Fibroblast of skin of right biceps (primary cell): ENCODE results near the gene STEAP4.

ENCODE experiments used
- DNase-seq: peaks from one replicate; pipeline ENCODE4 v3.0.0-alpha.2; 2013

STEAP4 gene

DNA sequence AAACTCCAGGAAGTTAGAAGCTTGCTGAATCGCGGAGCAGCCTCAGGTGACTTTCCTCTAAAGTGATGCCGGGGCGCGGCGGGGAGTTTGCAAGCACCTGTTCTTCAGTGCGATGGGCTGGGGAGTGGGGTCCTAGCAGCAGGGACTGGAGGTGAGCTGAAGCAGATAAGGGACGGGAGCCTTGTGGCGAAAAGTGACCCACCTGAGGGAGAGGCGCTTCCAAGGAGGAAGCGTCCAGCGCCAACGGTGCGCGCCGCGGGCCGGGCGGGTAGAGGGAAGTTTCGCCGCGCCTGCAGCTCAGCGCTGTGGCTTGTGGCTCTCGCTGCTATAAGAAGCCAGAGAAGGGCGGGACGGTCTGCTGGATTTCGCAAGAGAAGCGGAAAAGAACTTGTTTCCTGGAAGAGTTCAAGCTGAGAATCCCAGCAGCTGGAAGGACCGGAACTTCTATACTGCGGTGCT is at the start of gene STEAP4:
Gene STEAP4, minus strand, starts transcription at position 305 of the 459 bp plus-strand sequence. CDS start 22,625 bp downstream, outside the sequence.
- DNase-seq = peak; percentile 34

DNA sequence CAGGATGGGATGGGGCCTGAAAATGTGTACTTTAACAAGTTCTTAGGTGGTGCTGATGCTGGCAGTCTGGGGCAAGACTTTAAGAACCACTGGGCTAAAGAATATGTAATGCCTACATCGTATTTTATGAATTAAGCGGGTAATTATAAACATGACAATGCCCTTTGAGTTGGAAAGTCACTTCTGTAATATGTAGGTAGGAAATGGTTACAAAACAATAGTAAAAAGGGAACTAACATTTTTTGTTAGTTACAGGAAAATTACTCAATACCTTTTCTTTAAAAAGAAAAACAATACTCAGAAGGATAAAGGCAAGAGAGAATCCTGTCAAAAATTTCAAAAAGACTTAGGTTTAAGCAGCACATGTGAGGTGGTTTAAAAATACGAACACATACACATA is 48.3 kb upstream of the STEAP4 start:
- no peak for DNase-seq

DNA sequence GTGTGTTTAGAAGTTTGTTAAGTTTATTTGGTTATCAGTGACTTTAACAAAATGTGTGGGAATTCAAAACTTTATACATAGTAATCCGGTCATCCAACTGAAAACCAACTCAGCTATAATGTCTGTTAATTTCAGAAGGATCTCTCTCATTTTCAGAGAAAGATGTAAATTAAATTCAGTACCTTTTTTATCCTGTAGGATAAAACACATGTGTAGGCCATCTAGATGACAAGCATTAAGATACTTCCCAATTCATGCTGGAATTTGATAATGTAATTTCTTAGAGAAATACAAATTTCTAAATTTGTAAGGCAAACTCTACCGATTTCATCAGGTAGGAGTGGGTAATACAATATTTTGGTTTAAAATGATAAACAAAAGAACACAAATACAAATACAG is 43.4 kb upstream of the STEAP4 start:
- no peak for DNase-seq

DNA sequence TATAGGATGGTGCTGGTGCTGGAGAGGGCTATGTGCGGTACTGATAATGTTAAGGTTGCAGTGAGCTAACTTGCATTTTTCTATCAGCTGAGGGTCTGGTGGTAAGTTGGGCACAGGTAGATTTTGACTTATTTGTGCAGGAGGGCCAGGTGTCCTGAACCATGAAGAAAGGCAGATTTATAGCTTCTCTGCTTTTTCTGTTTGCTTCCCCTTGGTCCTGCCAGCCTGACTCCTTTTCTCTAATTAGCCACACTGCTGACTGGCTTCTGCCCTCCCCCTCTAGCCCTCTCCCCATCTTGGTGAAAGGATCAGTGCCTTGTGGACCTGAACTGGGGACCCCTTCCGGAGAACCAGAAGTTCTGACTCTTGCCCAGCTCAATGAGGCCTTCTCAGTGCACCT is 40.8 kb upstream of the STEAP4 start:
- DNase-seq = no peak

DNA sequence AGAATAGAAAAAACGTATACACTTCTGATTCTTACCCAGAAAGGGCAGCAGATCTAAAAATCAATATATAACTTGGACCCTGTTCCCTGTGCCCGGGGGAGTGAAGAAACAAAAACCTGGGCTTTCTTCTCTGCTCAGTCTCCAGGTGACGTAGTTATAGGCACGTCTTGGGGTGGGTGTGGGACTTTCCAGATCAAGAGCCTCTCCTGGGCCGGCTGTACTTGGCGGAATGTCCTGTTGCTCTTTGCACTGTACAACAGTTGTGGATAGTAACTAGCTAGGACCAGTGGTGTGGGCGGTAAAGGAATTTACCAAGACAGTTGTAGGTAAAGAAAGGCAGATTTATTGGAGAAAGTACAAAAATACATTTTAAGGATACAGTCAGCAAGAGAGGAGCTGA is 40.4 kb upstream of the STEAP4 start:
- no peak for DNase-seq

DNA sequence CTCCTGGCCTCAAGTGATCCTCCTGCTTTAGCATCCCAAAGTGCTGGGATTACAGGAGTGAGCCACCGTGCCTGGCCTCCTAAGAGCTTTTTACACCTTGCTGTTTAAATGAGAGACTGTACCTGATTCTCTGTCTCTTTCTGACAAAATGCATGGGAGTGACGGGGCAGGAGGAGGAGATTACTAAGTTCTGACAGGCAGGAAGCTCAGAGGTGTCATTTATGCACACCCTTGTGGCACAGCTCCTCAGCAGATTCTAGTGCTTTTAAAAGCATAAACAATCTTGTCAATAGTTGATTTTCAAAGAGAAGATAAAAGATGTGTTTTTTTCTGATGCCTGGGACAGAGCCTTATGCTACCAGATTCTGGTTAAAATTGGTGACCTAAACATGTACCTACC is 39.7 kb upstream of the STEAP4 start:
- DNase-seq = no peak

DNA sequence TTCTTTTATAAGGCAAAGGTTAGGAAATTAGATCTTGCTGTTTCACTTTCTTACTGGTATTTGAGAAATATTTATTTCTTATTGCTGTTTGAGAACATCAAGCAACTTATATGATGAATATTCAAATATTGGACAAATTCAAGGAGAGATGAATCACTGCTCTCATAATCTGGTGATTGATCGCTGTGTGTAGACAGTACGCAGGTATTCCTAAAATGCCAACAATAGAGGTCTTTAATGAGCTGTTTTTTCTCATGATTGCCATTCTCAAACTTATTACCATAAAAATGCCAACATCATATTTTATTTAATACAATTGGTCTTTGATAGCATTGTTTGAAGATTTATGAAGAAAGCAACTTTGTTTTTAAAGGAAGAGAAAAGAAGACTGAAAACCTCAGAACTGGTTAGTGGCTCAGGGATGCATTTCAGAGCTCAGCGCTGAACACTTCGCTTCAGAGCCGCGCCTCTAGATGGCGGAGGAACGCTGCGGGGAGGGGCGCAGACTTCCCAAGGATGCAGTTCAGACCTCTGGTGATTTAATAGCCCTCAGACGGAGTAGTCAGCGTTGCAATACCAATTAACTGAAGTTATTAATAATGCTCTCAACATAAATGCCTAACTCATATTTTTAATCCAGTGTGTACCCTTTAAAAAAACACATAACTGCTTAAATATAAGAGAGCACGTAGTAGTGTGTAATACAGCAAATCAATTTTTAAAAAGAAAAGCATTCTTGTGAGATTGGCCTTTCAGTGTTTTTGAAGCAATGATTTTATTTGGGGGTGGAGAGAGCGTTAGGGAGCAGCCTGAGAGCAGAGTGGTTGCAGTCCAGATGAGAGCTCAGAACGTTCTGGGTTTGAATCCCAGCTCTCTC is 38.5 kb upstream of the STEAP4 start:
- DNase-seq = peak; percentile 31

DNA sequence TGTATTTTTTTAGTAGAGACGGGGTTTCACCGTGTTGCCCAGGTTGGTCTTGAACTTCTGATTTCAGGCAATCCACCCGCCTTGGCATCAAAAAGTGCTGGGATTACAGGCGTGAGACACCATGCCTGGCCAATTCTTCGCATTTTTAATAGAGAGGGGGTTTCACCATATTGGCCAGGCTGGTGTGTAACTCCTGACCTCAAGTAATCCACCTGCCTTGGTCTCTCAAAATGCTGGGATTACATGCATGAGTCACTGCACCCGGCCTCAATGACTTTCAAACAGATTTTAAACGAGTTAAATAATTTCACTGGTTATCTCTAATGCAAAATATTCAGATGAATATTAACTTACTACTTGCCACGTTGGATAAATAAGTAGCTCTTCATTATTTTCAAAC is 37.6 kb upstream of the STEAP4 start:
- DNase-seq = no peak

DNA sequence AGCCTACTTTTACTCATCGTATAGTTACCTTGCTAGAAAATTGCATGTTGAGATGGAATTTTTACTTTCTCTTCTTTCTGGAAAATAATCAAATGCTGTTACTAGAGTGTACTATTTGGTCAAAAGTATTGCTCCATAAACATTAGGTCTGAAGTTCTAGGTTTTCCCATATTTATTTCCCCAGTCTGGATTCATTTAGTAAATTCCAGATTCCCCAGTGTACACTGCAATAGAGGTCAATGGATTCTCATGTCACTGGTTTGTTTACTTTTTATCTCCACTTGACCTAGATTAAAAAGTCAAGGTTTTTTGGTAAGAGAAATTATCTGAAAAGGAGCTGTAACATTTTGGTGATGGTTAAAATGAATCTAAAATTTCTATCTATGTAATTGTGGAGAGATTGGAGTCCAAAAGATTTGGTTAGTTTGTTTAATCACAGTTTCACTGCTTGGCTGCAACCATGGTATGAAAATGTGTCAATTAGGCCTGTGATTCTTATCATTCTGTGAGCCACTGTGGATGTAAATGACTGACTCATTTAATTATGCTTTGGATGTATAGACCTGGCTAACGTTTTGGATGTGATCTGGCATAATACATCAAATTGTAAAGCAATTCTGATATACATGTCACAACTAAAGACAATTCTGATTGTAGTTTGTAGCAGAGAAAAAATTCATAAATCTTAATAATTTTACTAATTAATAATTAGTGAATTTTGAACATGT is 32.7 kb upstream of the STEAP4 start:
- DNase-seq = no peak

DNA sequence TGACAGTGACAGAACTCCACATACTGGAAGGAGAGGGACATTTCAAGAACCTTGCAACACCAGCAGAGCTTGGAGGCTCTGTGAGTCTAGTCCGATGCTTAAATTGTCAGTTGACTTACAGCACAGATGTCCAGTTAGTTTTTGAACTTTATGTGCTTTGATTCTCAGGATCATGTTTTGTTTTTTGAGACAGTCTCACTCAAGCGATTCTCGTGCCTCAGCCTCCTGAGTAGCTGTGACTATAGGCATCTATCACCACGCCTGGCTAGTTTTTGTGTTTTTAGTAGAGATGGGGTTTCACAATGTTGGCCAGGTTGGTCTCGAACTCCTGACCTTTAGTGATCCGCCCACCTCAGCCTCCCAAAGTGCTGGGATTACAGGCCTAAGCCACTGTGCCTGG is 31.8 kb upstream of the STEAP4 start:
- no peak for DNase-seq

DNA sequence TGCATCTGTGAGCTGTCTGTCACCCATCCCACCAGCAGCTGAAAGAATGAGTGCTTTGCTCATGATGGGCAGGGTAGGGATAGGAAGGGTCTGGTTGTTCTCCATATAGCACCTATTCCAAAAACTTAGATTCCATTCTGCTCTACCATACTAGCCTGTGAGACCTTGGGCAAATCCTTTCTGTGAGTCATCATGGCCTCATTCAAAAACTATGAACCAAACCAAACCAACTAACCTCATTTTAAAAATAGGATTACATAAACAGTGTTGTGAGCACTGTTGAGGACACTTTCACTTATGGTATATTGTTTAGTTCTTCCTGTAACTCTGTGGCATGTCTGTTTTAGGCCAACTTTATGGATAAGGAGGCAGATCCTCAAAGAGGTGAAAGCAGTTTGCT is 30.9 kb upstream of the STEAP4 start:
- DNase-seq = peak; percentile 60

DNA sequence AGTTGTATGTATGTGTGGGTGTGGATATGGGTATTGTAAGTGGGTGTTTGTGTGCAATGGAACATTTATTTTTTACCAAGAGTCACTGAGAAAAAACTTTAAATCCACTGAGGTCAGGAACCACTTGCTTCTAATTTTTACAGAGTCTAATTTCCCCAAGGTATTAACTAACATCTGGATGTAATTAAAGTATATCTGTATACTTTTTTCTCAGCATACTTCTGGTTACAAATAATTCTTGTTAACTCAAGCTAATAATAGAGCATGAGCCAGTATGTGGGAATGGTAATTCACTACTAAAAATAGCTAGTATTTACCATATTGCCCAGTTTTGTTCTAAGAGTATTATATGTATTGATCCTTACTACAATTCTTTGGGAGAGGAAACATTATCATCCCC is 24.6 kb upstream of the STEAP4 start:
- DNase-seq = peak; percentile 32

DNA sequence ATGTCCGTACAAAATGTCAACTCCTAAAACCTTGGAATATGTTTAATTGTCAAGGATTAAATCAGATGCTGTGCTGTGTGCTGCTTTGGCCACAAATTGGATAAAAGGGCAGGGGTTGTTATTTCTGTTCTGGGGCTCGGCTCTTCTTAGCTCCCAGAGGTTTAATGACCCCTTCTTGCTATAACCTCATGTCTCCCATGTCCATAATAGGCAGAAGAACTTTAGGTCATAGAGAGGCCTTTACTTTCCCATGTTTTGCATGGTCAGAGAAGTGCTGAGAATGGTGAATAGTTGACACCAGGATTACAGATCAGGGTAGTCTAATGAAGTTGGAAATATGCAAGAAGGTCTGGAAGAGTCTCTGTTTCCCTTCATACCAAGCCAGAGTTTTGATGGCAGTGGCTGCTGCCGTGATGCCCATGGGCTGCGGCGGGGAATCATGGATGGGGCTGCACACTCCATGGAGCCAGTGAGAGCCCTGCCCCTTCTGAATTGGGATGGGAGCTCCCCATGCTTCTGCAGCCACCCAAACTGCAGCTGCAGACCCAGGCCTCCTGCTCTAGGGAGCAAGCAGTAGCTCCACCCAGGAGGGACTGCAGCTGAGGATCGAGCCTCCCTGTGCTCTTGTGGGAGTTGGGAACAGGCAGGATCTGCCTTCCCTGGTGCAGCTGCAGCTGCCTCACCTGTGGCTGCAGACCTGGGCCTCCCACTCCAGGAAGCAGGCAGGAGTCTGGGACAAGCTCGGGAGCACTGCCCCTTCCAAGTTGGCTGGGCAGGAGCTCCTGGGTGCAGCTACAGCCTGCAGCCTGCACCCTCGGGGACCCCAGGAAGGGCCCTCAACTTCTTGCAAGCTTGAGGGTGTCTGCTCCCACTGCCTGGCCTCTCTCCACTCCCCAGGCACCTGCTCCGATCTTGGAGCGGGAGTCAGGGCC is 23.1 kb upstream of the STEAP4 start:
- no peak for DNase-seq

DNA sequence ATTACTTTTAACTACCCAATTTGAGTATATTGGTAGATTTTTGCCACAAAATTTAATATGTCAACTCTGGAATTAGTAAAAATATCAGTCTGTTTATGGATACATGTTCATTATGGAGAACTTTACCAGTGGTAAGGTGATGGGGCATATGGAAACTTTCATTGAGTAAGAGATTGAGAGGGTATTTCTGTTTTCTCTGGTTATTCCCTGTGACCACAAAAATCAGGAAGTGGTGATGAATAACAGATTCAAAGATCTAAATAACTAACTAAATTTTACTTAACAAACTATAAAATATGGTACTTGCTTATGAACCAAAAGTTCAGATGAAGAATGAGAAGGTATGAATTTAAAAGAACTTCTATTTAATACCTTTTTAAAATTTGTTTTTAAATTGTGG is 22.1 kb upstream of the STEAP4 start:
- DNase-seq = no peak

DNA sequence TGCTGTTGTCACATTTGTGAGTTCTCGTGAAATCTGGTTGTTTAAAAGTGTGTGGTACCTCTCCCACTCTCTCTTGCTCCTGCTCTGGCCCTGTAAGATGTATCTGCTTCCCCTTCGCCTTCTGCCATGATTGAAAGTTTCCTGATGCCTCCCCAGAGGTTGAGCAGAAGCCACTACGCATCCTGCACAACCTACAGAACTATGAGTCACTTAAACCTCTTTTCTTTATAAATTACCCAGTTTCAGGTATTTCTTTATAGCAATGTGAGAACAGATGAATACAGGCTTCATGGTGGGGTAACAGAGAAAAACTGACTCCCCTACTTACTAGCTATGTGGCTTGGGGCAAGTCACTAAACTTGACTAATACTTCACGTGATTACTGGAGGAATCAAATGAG is 18.0 kb upstream of the STEAP4 start:
- no peak for DNase-seq

DNA sequence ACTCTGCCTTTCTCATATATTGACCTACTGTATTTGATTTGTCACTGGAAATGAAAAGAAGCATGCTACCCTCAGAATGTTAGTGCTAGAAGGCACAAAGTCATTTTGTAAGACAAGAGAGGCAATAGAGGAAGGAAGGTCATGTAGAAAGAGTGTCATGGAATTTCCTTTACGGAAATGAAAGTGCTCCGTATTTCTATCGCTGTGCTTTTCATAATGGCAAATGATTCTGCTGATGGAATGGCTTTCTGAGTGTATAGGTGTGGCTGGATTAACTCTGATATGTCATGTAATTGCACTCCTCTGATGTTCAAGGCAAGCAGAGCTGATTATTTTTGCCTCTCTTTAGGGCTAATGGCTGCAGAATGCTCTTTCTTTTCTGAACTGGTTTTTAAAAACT is 15.5 kb upstream of the STEAP4 start:
- DNase-seq = no peak

DNA sequence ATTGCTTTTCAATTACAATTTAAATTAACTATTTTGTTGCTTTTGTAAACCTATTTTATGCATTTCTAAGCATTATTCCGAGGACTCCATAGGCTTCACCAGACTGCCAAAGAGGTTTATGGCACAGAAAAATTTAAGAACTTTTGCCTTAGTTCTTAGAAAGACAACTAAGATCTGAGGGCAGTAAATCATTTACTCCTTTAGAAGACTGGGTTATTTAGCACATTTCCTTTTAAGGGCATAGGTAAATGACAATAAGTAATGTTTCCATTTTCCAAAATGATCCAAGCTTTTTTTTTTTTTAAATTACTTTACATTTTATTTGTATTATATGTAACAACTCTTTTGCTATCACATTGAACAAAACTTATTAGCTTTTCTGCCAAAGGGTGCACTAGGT is 15.0 kb upstream of the STEAP4 start:
- no peak for DNase-seq

DNA sequence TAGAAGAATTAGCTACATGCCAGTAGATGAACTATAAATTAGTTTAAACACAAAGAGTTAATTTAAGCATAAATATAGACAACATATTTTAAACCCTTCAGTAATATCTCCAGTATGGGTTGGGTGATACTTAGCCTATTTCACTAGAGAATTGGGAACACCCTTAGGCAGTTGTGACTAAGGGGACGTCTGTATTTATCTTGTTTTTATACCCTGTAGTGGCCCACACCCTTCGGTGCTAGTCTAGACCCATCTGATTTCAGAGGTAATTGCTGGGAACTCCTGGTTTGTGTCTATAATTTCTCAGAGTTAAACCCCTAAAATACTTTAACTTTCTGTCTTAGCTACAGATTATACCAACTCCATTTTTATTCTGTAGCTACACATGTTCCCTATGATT is 11.5 kb upstream of the STEAP4 start:
- DNase-seq = no peak

DNA sequence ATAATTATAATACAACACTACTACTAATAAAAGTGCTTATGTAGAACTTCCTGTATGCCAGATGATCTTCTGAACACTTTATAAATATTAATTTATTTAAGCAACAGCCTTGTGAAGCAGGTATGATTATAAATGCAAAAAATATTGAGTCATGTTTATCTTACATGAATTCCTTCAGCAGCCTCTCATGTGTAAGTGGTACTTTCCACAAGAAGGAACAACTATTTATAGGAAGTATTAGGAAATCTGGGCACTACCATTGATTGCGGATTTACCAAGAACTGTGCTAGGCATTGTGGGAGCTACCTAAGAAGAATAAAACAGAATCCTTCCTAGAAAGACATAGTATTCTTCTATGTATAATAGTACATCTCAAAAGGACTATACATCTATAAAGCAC is 10.7 kb upstream of the STEAP4 start:
- DNase-seq = no peak

DNA sequence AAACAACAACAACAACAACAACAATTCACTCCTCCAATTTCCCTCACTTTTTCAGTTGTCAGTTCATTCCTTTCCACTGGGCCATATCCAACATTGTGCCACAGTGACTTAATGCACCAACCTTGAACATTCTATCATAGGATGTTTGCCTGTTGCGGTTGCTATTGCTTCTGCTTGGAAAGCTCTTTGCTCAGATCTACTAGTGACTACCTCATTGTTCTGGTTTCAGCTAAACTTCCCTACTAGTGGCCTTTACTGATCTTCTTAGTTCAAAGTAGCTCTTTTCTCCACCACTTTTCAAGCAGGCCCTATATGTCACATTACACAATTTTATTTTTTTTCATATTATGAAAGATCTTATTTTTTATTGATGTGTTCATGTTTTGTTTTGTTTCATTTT is 9.8 kb upstream of the STEAP4 start:
- no peak for DNase-seq

DNA sequence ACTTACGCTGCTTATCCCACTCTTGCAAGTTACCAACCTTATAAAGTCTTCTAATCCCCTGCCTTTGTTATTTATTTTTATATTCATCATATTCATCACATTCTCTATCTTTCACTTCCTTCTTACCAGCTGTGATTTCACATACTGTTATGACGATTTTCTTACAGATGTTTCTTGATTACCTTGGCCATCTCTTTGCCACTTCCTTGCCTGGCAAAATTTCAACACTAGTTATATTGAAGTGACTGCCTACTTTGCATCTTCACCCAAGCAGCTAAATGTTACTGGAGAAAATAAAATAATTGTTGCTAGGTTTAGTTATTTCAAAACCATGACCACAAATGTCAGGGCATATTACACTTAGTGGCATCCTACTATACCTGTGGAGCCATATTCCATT is 8.8 kb upstream of the STEAP4 start:
- no peak for DNase-seq

DNA sequence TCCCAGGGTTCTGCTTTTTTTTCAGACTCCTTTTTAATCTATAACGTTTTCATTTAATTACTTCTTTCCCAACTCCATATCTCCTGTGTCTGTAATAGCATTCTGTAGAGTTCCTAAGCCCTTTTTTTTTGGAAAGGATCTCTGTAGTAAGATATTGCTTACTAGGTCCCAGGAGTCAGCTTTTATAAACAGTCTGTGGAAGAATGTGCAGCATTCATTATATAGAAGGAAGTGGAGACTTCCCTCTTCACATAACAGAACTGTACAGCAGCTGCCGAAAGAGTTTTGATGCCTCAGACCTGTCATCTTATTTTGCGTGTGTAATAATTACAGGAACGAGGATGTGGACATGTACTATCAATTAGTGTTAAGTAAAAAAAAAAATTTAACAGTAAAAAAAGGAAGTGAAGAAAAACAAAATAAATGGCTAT is 7.4 kb upstream of the STEAP4 start:
- DNase-seq = no peak

DNA sequence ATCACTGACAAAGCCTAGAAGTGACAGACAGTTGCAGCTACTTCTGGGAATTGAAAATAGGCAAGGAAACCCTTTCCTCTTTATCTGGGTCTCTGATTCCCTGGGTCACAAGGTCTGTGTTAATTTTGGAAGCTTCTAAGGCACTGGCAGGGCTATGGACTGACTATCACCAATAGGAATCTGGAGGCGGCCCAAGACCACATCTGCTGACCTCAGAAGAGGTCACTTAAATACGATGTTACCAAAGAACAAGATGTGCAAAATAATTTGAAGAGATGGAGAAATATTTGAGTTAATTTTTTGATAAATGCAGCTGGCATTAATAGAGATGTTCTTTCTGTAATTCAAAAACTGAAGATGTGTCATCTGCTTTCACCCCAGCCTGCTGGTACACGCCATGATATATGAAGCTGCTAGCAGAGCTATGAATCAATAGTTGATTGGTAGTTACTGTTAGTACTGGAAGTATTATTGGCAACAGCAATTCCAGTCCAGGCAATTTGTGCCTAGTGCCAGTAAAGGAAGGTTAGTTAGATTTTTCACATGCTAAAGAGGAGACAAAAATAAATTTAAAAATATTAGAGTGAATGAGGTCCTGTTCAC is 5.5 kb upstream of the STEAP4 start:
- DNase-seq = no peak
